CMK (cell line): ENCODE data around the gene PCDHAC1.
"Not testable (repeated sequence)": the region's sequence is repeated elsewhere in the genome, so short reads cannot be mapped to it uniquely, and the experiment has no call there.

Experiments
- DNase-seq: peaks from one replicate; pipeline ENCODE4 v3.0.0-alpha.2; 2010; ENCODE audit warnings: low read depth

The PCDHAC1 gene, protein sequence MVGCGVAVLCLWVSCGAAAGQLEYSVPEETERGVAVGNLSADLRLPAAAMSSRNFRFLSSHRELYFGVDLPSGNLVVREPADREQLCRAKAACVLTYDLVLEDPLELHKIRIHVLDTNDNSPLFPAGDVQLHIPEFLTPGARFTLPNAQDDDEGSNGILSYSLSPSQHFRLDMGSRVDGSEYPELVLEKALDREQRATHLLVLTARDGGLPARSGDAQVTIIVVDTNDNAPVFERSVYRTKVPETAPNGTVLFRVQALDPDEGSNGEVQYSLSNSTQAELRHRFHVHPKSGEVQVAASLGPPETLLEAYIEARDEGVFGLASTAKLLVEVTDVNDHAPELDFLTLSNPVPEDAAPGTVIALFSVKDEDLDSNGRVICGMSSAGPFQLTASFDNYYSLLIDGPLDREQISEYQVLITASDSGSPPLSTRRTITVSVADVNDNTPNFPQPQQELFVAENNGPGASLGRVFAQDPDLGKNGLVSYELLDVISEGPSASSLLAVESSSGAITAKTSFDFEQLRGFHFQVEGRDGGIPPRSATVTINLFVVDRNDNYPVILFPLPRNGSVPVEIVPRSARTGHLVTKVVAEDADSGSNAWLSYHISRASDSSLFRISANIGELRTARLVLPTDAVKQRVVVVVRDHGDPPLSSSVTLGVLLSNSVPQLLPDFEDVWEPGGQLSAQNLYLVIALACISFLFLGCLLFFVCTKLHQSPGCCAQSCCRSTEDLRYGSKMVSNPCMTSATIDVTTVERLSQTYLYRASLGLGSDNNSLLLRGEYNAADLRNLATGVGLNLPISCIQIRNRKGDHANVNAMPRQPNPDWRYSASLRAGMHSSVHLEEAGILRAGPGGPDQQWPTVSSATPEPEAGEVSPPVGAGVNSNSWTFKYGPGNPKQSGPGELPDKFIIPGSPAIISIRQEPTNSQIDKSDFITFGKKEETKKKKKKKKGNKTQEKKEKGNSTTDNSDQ

GRCh38 chr5:140925806-140926442, at the start of gene PCDHAC1:
Gene PCDHAC1 (plus strand): TSS chr5:140926299. CDS start chr5:140926893, 594 bp downstream.
- DNase-seq = no peak

DNA sequence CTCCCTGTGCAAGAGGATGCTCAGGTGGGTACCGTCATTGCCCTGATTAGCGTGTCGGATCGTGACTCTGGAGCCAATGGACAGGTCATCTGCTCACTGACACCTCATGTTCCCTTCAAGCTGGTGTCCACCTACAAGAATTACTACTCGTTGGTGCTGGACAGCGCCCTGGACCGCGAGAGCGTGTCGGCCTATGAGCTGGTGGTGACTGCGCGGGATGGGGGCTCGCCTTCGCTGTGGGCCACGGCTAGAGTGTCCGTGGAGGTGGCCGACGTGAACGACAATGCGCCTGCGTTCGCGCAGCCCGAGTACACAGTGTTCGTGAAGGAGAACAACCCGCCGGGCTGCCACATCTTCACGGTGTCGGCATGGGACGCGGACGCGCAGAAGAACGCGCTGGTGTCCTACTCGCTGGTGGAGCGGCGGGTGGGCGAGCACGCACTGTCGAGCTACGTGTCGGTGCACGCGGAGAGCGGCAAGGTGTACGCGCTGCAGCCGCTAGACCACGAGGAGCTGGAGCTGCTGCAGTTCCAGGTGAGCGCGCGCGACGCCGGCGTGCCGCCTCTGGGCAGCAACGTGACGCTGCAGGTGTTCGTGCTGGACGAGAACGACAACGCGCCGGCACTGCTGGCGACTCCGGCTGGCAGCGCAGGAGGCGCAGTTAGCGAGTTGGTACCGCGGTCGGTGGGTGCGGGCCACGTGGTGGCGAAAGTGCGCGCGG, 49.4 kb upstream of the PCDHAC1 start:
- DNase-seq = not testable (repeated sequence)

GRCh38 chr5:140877262-140877581, 48.9 kb upstream of the PCDHAC1 start:
- DNase-seq = no peak

DNA sequence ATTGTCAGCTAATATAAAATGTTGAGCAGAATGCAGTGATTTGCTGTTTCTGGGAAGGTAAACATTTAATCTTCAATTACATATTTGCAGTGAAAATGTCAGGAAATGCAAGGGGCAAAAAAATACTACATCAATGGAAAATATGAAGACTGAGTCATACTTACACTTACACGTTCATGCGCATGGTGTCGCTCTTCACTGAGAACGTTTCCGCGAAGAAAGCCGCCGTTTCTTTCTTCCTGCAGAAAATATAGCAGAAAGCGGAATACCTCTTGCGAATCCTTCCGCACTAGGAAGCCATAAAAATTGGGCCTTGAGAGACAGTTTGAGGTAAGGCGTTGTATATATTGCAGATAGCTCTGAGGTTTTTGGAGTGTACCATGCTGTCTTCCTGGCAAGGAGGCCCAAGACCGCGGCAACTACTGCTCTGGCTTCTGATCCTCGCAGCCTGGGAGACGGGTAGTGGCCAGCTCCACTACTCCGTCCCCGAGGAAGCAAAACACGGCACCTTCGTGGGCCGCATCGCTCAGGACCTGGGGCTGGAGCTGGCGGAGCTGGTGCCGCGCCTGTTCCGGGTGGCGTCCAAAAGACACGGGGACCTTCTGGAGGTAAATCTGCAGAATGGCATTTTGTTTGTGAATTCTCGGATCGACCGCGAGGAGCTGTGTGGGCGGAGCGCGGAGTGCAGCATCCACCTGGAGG, 44.1 kb upstream of the PCDHAC1 start, which contains the start of gene PCDHA13:
PCDHA13 (plus strand) TSS at position 236 of the 702 bp plus-strand sequence; CDS start at position 381, 145 bp downstream.
- no peak for DNase-seq

DNA sequence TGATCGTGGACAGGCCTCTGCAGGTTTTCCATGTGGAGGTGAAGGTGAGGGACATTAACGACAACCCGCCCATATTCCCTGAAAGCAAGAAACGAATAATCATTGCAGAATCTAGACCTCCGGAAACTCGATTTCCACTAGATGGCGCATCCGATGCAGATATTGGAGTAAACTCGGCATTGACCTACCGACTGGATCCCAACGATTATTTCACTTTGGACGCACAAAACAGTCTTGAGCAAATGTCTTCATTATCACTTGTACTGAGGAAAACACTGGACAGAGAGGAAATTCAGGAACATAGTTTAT, 43.6 kb upstream of the PCDHAC1 start:
- no peak for DNase-seq

- no peak for DNase-seq
These were observed 42.7 kb upstream of the PCDHAC1 start for GRCh38 chr5:140883373-140883772.

DNA sequence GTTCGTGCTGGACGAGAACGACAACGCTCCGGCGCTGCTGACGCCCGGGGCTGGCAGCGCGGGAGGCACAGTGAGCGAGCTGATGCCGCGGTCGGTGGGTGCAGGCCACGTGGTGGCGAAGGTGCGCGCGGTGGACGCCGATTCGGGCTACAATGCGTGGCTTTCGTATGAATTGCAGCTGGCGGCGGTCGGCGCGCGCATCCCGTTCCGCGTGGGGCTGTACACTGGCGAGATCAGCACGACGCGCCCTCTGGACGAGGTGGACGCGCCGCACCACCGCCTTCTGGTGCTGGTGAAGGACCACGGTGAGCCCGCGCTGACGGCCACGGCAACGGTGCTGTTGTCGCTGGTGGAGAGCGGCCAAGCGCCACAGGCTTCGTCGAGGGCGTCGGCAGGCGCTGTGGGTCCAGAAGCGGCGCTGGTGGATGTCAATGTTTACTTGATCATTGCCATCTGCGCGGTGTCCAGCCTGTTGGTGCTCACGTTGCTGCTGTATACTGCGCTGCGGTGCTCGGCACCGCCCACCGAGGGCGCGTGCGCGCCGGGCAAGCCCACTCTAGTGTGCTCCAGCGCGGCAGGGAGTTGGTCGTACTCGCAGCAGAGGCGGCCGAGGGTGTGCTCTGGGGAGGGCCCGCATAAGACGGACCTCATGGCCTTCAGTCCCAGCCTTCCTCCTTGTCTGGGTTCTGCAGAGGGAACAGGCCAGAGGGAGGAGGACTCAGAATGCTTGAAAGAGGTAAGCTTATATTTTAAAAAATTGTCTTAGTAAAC, 42.0 kb upstream of the PCDHAC1 start:
- no peak for DNase-seq

- DNase-seq = no peak
These were observed 9.8 kb upstream of the PCDHAC1 start for GRCh38 chr5:140916325-140916724.

GRCh38 chr5:140923601-140924000, 2.5 kb upstream of the PCDHAC1 start:
- no peak for DNase-seq

DNA sequence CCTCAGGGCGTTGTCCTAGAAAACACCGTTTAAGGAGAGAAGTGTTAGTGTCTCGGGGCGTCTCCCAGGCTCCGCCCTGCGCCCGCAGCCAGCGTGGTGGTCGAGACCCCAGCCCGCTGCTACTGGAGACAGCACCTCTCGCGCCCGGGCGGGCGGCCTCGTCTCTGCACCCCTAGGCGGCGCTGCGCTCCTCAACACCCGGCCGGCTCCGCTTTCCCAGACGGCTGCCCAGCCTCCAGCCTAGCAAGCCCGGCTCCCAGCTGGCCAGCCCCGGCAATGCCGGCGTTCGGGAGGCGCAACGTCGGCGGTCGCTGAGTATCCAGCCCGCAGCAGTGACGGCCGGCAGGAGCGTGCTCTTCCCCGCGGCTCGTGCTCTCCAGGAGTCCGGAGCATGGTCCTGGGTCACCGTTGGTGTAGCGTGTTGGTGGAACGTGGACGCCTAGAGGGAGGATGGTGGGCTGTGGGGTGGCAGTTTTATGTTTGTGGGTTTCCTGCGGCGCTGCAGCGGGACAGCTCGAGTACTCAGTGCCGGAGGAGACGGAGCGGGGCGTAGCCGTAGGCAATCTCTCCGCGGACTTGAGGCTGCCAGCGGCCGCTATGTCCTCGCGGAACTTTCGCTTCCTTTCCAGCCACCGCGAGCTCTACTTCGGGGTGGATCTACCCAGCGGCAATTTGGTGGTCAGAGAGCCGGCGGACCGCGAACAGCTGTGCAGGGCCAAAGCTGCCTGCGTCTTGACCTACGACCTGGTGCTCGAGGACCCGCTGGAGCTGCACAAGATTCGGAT, 536 bp downstream of the PCDHAC1 start:
- DNase-seq = no peak

GRCh38 chr5:140927228-140927573, 1.1 kb downstream of the PCDHAC1 start:
- no peak for DNase-seq

GRCh38 chr5:140934964-140935606, 9.0 kb downstream of the PCDHAC1 start:
- no peak for DNase-seq

- no peak for DNase-seq
These were observed 20.5 kb downstream of the PCDHAC1 start for GRCh38 chr5:140946578-140946977.

DNA sequence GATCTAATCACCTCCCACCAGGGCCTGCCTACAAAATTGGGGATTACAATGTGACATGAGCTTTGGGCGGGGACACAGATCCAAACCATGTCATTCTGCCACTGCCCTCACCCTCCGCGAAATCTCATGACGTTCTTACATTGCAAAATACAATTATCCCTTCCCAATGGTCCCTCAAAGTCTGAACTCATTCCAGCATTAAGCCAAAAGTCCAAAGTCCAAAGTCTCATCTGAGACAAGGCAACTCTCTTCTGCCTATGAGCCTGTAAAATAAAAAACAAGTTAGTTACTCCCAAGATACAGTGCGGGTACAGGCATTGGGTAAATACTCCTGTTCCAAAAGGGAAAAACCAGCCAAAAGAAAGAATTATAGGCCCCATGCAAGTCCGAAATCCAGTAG, 25.5 kb downstream of the PCDHAC1 start:
- no peak for DNase-seq

DNA sequence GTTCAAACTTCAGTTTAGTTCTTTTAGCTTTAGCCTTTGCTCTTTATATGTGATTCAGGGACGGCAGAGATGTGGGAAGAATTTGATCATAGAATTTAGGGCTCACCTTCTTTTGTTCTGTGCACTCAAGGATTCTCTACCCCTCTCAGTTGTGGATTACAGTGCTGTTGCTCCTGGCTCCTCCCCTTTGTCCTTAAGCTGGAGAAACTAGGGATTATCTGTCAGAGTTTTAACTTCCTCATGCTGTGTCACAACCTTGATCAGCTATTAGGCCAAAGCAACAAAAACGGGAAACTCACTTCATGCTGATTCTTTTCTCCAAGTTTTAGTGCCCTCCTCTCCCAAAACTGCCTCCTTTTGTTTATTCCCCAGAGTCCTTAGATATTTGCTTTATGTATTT, 27.1 kb downstream of the PCDHAC1 start:
- DNase-seq = no peak

GRCh38 chr5:140962190-140962589, 36.1 kb downstream of the PCDHAC1 start:
- DNase-seq = no peak

DNA sequence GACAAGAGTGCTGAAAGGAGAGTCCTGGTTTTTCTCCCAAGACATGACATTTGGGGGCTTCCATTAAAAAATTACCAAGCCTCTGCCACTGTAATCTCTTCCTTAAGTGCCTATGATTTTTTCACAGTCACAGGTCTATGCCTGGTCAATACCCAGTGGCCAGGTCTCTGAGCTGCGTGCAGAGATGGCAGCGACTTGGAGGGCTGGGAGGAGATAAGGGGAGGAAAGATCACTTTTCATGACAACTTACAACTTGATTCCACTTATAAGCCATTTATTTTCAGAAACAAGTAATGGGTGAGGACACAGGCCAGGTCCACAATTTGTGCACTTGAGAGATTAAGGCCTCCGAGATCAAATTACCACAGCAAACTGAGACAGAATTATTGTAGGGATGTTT, 38.3 kb downstream of the PCDHAC1 start:
- no peak for DNase-seq

DNA sequence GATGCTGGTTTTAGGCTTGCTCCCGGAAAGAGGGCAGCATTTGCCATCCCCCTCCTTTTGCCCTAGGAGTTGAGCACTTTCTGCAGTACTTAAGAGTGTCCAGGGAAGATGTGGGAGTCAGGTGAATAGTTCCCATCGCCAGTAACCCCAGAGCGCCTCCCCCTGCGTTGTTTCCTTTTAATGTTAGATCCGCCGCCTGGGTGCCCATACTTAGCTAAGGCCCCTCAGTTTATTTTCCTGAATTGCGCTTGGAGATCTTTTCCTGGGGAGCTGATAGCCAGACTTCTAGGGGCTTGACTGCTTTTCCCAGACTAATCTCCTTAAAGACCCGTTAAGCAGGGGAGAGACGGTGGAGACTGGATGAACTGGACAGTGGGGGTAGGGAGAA, 39.8 kb downstream of the PCDHAC1 start:
- no peak for DNase-seq
